Upper lobe of left lung (tissue), 6 donors: ENCODE data around the gene MCF2L. TPM values are rescaled to one million over a fixed set of nuclear protein-coding genes. Genes with fewer than 3 reads are reported as not detected.

Experiments used
- ATAC-seq, 2 donors: fragments of 200-7000 bp; cut with Tn5 transposase; one replicate each; pipeline ENCODE4 v1.9.1; 2022; ENCODE audit warnings: mild to moderate bottlenecking in 2 of 2, moderate library complexity in 2 of 2; ENCODE audit not compliant: low FRiP score in 2 of 2
- DNase-seq, 2 donors: peaks; one replicate each; pipeline ENCODE4 v3.0.0-alpha.2; 2019 to 2020
- H3K27ac ChIP-seq, 4 donors: fragments of 200-600 bp; sonication (generic); one replicate each; pipeline ENCODE4 v1.5.1; 2016 to 2019
- H3K27me3 ChIP-seq, 4 donors: fragments of 200-600 bp; sonication (generic); one replicate each; pipeline ENCODE4 v1.5.1; 2017 to 2019
- H3K36me3 ChIP-seq, 4 donors: fragments of 200-600 bp; sonication (generic); one replicate each; pipeline ENCODE4 v1.5.1; 2016 to 2019
- H3K4me1 ChIP-seq, 4 donors: fragments of 200-600 bp; sonication (generic); one replicate each; pipeline ENCODE4 v1.5.1; 2018 to 2019
- H3K4me3 ChIP-seq, 4 donors: fragments of 200-600 bp; sonication (generic); one replicate each; pipeline ENCODE4 v1.5.1; 2017 to 2019; ENCODE audit warnings: mild to moderate bottlenecking in 2 of 4, moderate library complexity in 1 of 4
- H3K9me3 ChIP-seq, 4 donors: fragments of 200-600 bp; sonication (generic); one replicate each; pipeline ENCODE4 v1.5.1; 2018 to 2019
- CTCF ChIP-seq, 6 experiments: fragments of 450-650 bp in 4 of 6; fragments of 200-600 bp in 2 of 6; sonication (generic) in 2 of 6; IDR thresholded peaks; one replicate each; pipeline ENCODE4 v1.5.1; 2016 to 2019; ENCODE audit warnings: antibody characterized with exemption in 6 of 6
- EP300 ChIP-seq, 4 donors: sonication (generic); formaldehyde crosslinking; IDR thresholded peaks; one replicate each; pipeline ENCODE4 v1.5.1; 2017; ENCODE audit warnings: antibody characterized with exemption in 4 of 4, control low read depth in 2 of 4
- POLR2A ChIP-seq, 4 donors: fragments of 450-650 bp; IDR thresholded peaks; one replicate each; pipeline ENCODE4 v1.5.1; 2016 to 2017; ENCODE audit warnings: antibody characterized with exemption in 4 of 4, mild to moderate bottlenecking in 2 of 4
- POLR2AphosphoS5 ChIP-seq, 2 donors: sonication (generic); formaldehyde crosslinking; IDR thresholded peaks; one replicate each; pipeline ENCODE4 v1.5.1; 2017; ENCODE audit warnings: antibody characterized with exemption in 2 of 2
- WGBS, 2 donors: methylation state at CpG; one replicate each; pipeline ENCODE4 v1.1.5; 2017 to 2018; 5-methylcytosine and 5-hydroxymethylcytosine counted together
- total RNA-seq, 6 donors: library from RNA; depleted of rRNA in 4 of 6; stranded (reverse); fragments of >200 nt in 4 of 6; gene quantifications; one replicate each; pipeline versions ENCODE4 v1.1.0 to v1.2.1, GENCODE V29; 2016 to 2021
- donor health status: DM: no; HTN: no; CAD: no; lungs with moderate emphysema.
- donor health status: DM: no; HTN: yes; CAD: no; lungs with severe emphysema.

The MCF2L gene
- total RNA-seq, 6 donors from 2014 or later, result 14.3 to 99.5 (median 53.1) TPM

GRCh38 chr13:113090806-113091205 is 121.8 kb downstream of the MCF2L start:
- TF ChIP-seq POLR2A (IDR thresholded peaks at IDR 0.05) (no peak), EP300 (IDR thresholded peaks at IDR 0.05) (no peak), CTCF (IDR thresholded peaks at IDR 0.05) (no peak), POLR2AphosphoS5 (IDR thresholded peaks at IDR 0.05) (no peak)
- Histone ChIP-seq H3K27me3 (no peaks in the 10 kb centered on the region), H3K36me3 (peaks cover 0 to 53% (median 16%) of the 10 kb centered on the region in 4 donors), H3K27ac (no peak overlapping the region), H3K4me1 (no peaks in the 10 kb centered on the region), H3K4me3 (no peak overlapping the region), H3K9me3 (no peaks in the 10 kb centered on the region)
- 92 to 93% methylated on average over 24 of the region's 24 CpGs for WGBS, 2 donors
- DNase-seq (no peak), ATAC-seq (no peak)

- H3K4me3 ChIP-seq, result no peak overlapping the region
- H3K36me3 ChIP-seq, result peaks cover 0 to 52% (median 16%) of the 10 kb centered on the region in 4 donors
- ATAC-seq, result no peak
- no peak overlapping the region for H3K27ac ChIP-seq
- WGBS, 2 donors, result 86 to 90% methylated on average over 17 to 30 of the region's 30 CpGs
- DNase-seq, result peak in 1 of 2 donors; percentile 64
- H3K27me3 ChIP-seq, result no peaks in the 10 kb centered on the region
- TF ChIP-seq EP300 (IDR thresholded peaks at IDR 0.05) (no peak), POLR2A (IDR thresholded peaks at IDR 0.05) (no peak), POLR2AphosphoS5 (IDR thresholded peaks at IDR 0.05) (no peak), CTCF (IDR thresholded peaks at IDR 0.05) (no peak)
- no peaks in the 10 kb centered on the region for H3K9me3 ChIP-seq
- H3K4me1 ChIP-seq, result no peaks in the 10 kb centered on the region
Measured at GRCh38 chr13:113091211-113091771, 122.3 kb downstream of the MCF2L start.

- ATAC-seq, result no peak
- WGBS, 2 donors, result 90 to 91% methylated on average over 15 to 33 of the region's 33 CpGs
- TF ChIP-seq POLR2A (IDR thresholded peaks at IDR 0.05) (no peak), POLR2AphosphoS5 (IDR thresholded peaks at IDR 0.05) (no peak), CTCF (IDR thresholded peaks at IDR 0.05) (no peak), EP300 (IDR thresholded peaks at IDR 0.05) (no peak)
- Histone ChIP-seq H3K4me1 (no peaks in the 10 kb centered on the region), H3K27me3 (no peaks in the 10 kb centered on the region), H3K36me3 (peaks cover 0 to 47% (median 15%) of the 10 kb centered on the region in 4 donors), H3K4me3 (no peak overlapping the region), H3K27ac (no peak overlapping the region), H3K9me3 (no peaks in the 10 kb centered on the region)
- DNase-seq, result peak in 1 of 2 donors; percentile 75
Measured at GRCh38 chr13:113091891-113092775, 123.1 kb downstream of the MCF2L start.

GRCh38 chr13:113092776-113093579 is 124.0 kb downstream of the MCF2L start:
- no peaks in the 10 kb centered on the region for H3K9me3 ChIP-seq
- H3K4me1 ChIP-seq, result no peaks in the 10 kb centered on the region
- no peak for TF ChIP-seq POLR2A (IDR thresholded peaks at IDR 0.05)
- TF ChIP-seq EP300 (IDR thresholded peaks at IDR 0.05), result no peak
- TF ChIP-seq CTCF (IDR thresholded peaks at IDR 0.05), result no peak
- no peak for TF ChIP-seq POLR2AphosphoS5 (IDR thresholded peaks at IDR 0.05)
- ATAC-seq (no peak), DNase-seq (peak in 1 of 2 donors; percentile 70)
- no peak overlapping the region for H3K4me3 ChIP-seq
- H3K27me3 ChIP-seq, result no peaks in the 10 kb centered on the region
- 92 to 93% methylated on average over 16 to 25 of the region's 25 CpGs for WGBS, 2 donors
- H3K27ac ChIP-seq, result no peak overlapping the region
- H3K36me3 ChIP-seq, result peaks cover 0 to 39% (median 11%) of the 10 kb centered on the region in 4 donors
